Neural crest cell (in vitro differentiated cells): Measurements from ENCODE around the gene METRN. TPM values are rescaled to one million over a fixed set of nuclear protein-coding genes. Genes with fewer than 3 reads are reported as not detected.

Experiments used
- DNase-seq: peaks from one replicate; pipeline ENCODE4 v3.0.0; 2021; ENCODE audit warnings: low read depth, mixed read lengths, low spot score
- H3K27ac Mint-ChIP-seq: one replicate; pipeline ENCODE4 v1.8.0; 2021; ENCODE audit warnings: mild to moderate bottlenecking, mixed read lengths; ENCODE audit not compliant: unreplicated experiment
- H3K27me3 Mint-ChIP-seq: 2 replicates; pipeline ENCODE4 v1.8.0; 2021; ENCODE audit warnings: low read depth, mild to moderate bottlenecking, mixed read lengths
- H3K36me3 Mint-ChIP-seq: 2 replicates; pipeline ENCODE4 v1.8.0; 2021; ENCODE audit warnings: low read depth, mild to moderate bottlenecking, mixed read lengths
- H3K4me1 Mint-ChIP-seq: 2 replicates; pipeline ENCODE4 v1.8.0; 2021; ENCODE audit warnings: mixed read lengths
- H3K4me3 Mint-ChIP-seq: one replicate; pipeline ENCODE4 v1.8.0; 2021; ENCODE audit warnings: mild to moderate bottlenecking, mixed read lengths
- H3K9me3 Mint-ChIP-seq: 2 replicates; pipeline ENCODE4 v1.8.0; 2021; ENCODE audit warnings: mixed read lengths
- CTCF ChIP-seq: fragments of 200-600 bp; sonication (generic); conservative IDR thresholded peaks from 2 replicates; pipeline ENCODE4 v1.5.0; 2021; ENCODE audit warnings: antibody characterized with exemption, mild to moderate bottlenecking
- total RNA-seq: library from RNA; stranded (reverse); gene quantifications from 2 replicates; pipeline ENCODE4 v1.2.1, GENCODE V29; 2021

The METRN gene
- total RNA-seq, 1 donor from 2014 or later, result 224 TPM

- Mint-ChIP-seq H3K36me3 (no peaks in the 10 kb centered on the region), H3K27ac (no peak overlapping the region), H3K9me3 (no peaks in the 10 kb centered on the region), H3K27me3 (no peaks in the 10 kb centered on the region), H3K4me1 (no peaks in the 10 kb centered on the region), H3K4me3 (peak overlapping the region; percentile 50)
- no peak for DNase-seq
- TF ChIP-seq CTCF, result no peak
Observed at GRCh38 chr16:734981-735881, 20.3 kb downstream of the METRN start.

- Mint-ChIP-seq H3K4me3 (peak overlapping the region; percentile 41), H3K9me3 (no peaks in the 10 kb centered on the region), H3K36me3 (no peaks in the 10 kb centered on the region), H3K27me3 (no peaks in the 10 kb centered on the region), H3K4me1 (no peaks in the 10 kb centered on the region), H3K27ac (no peak overlapping the region)
- no peak for DNase-seq
- no peak for TF ChIP-seq CTCF
Observed at GRCh38 chr16:735982-736453, 21.1 kb downstream of the METRN start.

GRCh38 chr16:736936-737481, 22.1 kb downstream of the METRN start:
- Mint-ChIP-seq H3K4me1 (no peaks in the 10 kb centered on the region), H3K36me3 (no peaks in the 10 kb centered on the region), H3K9me3 (no peaks in the 10 kb centered on the region), H3K27ac (no peak overlapping the region), H3K4me3 (peak overlapping the region; percentile 54), H3K27me3 (no peaks in the 10 kb centered on the region)
- no peak for TF ChIP-seq CTCF
- no peak for DNase-seq

- no peaks in the 10 kb centered on the region for H3K9me3 Mint-ChIP-seq
- no peaks in the 10 kb centered on the region for H3K27me3 Mint-ChIP-seq
- no peak for TF ChIP-seq CTCF
- no peak for DNase-seq
- H3K36me3 Mint-ChIP-seq, result no peaks in the 10 kb centered on the region
- H3K4me3 Mint-ChIP-seq, result peak overlapping the region; percentile 81
- H3K4me1 Mint-ChIP-seq, result no peaks in the 10 kb centered on the region
- H3K27ac Mint-ChIP-seq, result no peak overlapping the region
Observed at GRCh38 chr16:739560-740458, 24.9 kb downstream of the METRN start.

GRCh38 chr16:740459-740763, 25.5 kb downstream of the METRN start:
- Mint-ChIP-seq H3K27ac (no peak overlapping the region), H3K4me3 (peak overlapping the region; percentile 81), H3K36me3 (no peaks in the 10 kb centered on the region), H3K9me3 (no peaks in the 10 kb centered on the region), H3K4me1 (no peaks in the 10 kb centered on the region), H3K27me3 (no peaks in the 10 kb centered on the region)
- no peak for TF ChIP-seq CTCF
- DNase-seq, result no peak
